ENCODE measurements around the gene ZNF714.
A peak's percentile ranks its signal among the peaks of the same experiment; 100 is the strongest.
"Not testable (repeated sequence)": the region's sequence is repeated elsewhere in the genome, so short reads cannot be mapped to it uniquely, and the experiment has no call there.

The ZNF714 gene

DNA sequence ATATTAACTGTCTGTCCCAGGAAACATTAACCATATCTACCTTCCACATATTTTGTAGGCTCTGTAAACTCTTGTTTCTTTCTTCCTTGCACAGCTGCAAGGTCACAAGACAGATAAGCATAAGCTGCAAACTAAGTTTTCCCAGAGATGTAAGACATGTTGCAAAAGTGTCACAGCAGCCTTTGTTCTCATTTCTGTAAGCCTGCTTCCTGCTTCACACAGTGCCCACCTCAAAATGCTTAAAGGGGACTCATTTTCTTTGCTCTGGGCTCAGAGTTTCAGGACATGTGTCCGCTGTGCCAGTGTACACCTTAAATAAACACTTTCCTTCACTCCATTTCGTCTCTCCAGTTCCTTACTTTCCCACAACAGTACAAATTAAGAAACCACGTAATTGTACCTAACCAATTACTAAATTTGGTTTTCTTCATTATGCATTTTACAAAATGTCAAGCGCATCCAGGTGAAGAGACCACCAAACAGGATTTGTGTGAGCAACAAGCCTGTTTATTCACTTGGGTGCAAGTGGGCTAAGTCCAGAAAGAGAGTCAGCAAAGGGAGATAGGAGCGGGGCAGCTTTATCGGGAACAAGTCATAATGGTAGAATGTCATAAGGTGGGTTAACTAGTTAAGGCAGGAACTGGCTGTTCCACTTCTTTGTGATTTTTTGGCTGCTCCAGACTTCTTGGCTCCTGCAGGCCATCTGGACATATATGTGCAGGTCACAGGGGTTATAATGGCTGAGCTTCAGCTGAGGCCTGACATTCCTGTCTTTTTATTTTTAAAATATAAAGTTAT lies 47.1 kb downstream of the ZNF714 start:
- Histone ChIP-seq H3K36me3 (ENCODE audit: control insufficient read depth, insufficient read depth, low read length) (no peaks in the 10 kb centered on the region), H3K4me1 (ENCODE audit: control insufficient read depth, insufficient read depth, low read length, poor library complexity, severe bottlenecking) (no peaks in the 10 kb centered on the region), H3K27ac (ENCODE audit: insufficient read depth, low read length, poor library complexity, severe bottlenecking) (no peak overlapping the region), H3K9me3 (ENCODE audit: control insufficient read depth, low read length) (no peaks in the 10 kb centered on the region), H3K4me3 (ENCODE audit: insufficient read depth, low read depth, low read length, poor library complexity, severe bottlenecking) (no peak overlapping the region), H3K27me3 (replicated peaks; ENCODE audit: control insufficient read depth, insufficient read depth, low read length, poor library complexity, severe bottlenecking) (no peaks in the 10 kb centered on the region)
- no peak for DNase-seq

DNA sequence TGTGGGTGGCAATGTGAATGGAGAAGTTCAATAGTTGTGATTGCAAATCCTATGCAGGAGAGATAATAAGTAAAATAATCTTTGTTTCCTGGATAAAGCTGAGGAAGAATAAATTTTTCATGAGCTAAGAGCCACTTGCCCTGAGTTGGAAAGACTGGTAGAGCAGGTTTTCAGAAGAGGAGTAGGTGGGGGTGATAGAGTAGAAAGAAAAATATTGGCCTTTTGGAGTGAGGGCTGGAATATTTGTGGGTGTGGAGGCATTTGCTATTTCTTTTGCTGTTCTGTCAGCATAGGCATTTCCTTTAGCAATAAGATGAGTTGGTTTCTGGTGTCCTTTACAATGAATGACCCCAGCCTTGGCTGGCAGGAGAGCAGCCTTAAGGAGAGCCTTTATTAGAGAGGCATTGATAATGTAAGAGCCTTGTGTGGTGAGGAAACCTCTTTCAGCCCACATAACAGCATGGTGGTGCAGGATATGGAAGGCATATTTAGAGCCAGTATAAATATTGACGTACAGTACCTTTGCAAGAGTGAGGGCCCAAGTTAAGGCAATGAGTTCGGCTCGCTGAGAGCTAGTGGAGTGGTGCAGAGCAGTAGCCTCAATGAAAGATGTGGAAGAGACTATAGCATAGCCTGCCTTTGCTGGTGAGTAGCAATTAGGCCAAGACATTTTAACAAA lies 48.2 kb downstream of the ZNF714 start:
- no peak for DNase-seq
- Histone ChIP-seq H3K4me3 (ENCODE audit: insufficient read depth, low read depth, low read length, poor library complexity, severe bottlenecking) (no peak overlapping the region), H3K27ac (ENCODE audit: insufficient read depth, low read length, poor library complexity, severe bottlenecking) (no peak overlapping the region), H3K4me1 (ENCODE audit: control insufficient read depth, insufficient read depth, low read length, poor library complexity, severe bottlenecking) (no peaks in the 10 kb centered on the region), H3K9me3 (ENCODE audit: control insufficient read depth, low read length) (no peaks in the 10 kb centered on the region), H3K36me3 (ENCODE audit: control insufficient read depth, insufficient read depth, low read length) (no peaks in the 10 kb centered on the region), H3K27me3 (replicated peaks; ENCODE audit: control insufficient read depth, insufficient read depth, low read length, poor library complexity, severe bottlenecking) (no peaks in the 10 kb centered on the region)

DNA sequence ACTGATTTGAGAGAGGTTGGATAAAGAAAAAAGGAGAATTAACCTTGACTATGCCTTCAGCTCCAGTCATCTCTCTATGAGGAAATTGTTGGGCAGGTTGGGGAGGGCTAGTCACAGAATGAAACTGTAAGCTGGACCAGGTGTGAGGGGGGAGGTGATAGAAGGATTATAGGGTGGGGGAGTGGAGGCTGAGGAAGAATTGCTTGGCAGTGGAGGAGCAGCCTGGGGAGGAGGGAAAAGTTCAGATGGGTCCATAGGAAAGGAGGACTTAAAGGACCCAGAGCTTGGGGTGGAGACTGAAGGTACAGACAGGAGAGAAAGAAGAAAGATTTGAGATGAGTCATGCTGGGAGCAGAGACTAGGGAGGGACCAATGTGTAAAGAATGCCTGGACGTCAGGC lies 51.6 kb downstream of the ZNF714 start:
- Histone ChIP-seq H3K4me3 (ENCODE audit: insufficient read depth, low read depth, low read length, poor library complexity, severe bottlenecking) (no peak overlapping the region), H3K36me3 (ENCODE audit: control insufficient read depth, insufficient read depth, low read length) (no peaks in the 10 kb centered on the region), H3K27ac (ENCODE audit: insufficient read depth, low read length, poor library complexity, severe bottlenecking) (no peak overlapping the region), H3K27me3 (replicated peaks; ENCODE audit: control insufficient read depth, insufficient read depth, low read length, poor library complexity, severe bottlenecking) (no peaks in the 10 kb centered on the region), H3K9me3 (ENCODE audit: control insufficient read depth, low read length) (no peaks in the 10 kb centered on the region), H3K4me1 (ENCODE audit: control insufficient read depth, insufficient read depth, low read length, poor library complexity, severe bottlenecking) (no peaks in the 10 kb centered on the region)
- no peak for DNase-seq

DNA sequence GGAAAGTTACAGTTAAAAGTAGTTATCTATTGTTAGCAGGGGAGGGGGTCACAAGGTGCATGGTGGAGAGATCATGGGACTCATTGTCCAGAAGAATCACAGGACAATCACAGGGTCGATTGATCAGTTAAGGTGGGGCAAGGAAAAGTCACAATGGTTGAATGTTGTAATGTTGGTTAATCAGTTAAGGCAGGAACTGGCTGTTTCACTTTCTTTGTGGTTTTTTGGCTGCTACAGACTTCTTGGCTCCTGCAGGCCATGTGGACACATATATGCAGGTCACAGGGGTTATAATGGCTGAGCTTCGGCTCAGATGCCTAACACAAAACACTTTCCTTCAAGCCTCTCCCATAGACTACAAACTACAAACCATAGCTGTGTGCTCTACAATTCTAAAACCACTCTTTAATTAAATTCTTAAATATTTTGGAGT lies 52.9 kb downstream of the ZNF714 start:
- DNase-seq = no peak

DNA sequence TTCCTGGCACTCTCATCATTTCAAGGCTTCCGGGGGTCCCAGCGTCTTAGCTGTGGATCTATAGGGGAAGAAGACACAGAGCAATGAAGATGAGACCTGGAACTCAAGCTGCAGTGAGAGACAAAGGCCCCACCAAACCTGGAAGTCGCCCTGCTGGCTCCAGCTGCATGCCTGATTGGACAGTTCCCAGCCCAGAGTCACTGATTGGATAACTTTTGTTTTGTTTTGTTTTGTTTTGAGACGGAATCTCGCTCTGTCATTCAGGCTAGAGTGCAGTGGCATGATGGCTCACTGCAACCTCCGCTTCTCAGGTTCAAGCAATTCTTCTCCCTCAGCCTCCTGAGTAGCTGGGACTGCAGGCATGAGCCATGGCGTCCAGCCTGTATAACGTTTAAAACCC lies 53.4 kb downstream of the ZNF714 start:
- no peak overlapping the region for H3K4me3 ChIP-seq (ENCODE audit: insufficient read depth, low read depth, low read length, poor library complexity, severe bottlenecking)
- no peaks in the 10 kb centered on the region for H3K36me3 ChIP-seq (ENCODE audit: control insufficient read depth, insufficient read depth, low read length)
- H3K27ac ChIP-seq (ENCODE audit: insufficient read depth, low read length, poor library complexity, severe bottlenecking) = no peak overlapping the region
- no peak for DNase-seq
- no peaks in the 10 kb centered on the region for H3K4me1 ChIP-seq (ENCODE audit: control insufficient read depth, insufficient read depth, low read length, poor library complexity, severe bottlenecking)
- no peaks in the 10 kb centered on the region for H3K9me3 ChIP-seq (ENCODE audit: control insufficient read depth, low read length)
- no peaks in the 10 kb centered on the region for H3K27me3 ChIP-seq (replicated peaks; ENCODE audit: control insufficient read depth, insufficient read depth, low read length, poor library complexity, severe bottlenecking)

More for the DNA sequence above, 52.9 kb downstream of the ZNF714 start:
- H3K9me3 ChIP-seq (ENCODE audit: control insufficient read depth, low read length) = no peaks in the 10 kb centered on the region
- H3K36me3 ChIP-seq (ENCODE audit: control insufficient read depth, insufficient read depth, low read length) = no peaks in the 10 kb centered on the region
- H3K4me3 ChIP-seq (ENCODE audit: insufficient read depth, low read depth, low read length, poor library complexity, severe bottlenecking) = no peak overlapping the region
- no peak overlapping the region for H3K27ac ChIP-seq (ENCODE audit: insufficient read depth, low read length, poor library complexity, severe bottlenecking)
- no peaks in the 10 kb centered on the region for H3K4me1 ChIP-seq (ENCODE audit: control insufficient read depth, insufficient read depth, low read length, poor library complexity, severe bottlenecking)
- H3K27me3 ChIP-seq (replicated peaks; ENCODE audit: control insufficient read depth, insufficient read depth, low read length, poor library complexity, severe bottlenecking) = no peaks in the 10 kb centered on the region

DNA sequence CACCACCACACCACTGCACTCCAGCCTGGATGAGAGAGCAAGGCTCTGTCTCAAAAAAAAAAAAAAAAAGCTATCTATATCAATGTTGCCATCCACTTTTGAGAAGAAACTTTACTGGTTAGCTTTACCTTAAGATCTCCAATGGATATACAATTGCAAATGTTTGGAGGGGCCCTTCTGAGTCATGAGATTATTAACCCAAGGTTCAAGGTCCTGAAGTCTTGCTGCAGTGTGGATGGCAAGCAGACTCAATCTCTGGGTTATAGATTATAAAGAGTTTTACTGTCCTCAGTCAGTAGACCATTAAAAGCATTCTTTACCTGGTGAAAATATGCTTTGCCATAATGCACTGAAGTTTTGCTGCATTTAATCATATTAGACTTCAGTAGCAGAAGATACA lies 56.1 kb downstream of the ZNF714 start:
- Histone ChIP-seq H3K4me3 (ENCODE audit: insufficient read depth, low read depth, low read length, poor library complexity, severe bottlenecking) (no peak overlapping the region), H3K27me3 (replicated peaks; ENCODE audit: control insufficient read depth, insufficient read depth, low read length, poor library complexity, severe bottlenecking) (no peaks in the 10 kb centered on the region), H3K9me3 (ENCODE audit: control insufficient read depth, low read length) (no peaks in the 10 kb centered on the region), H3K4me1 (ENCODE audit: control insufficient read depth, insufficient read depth, low read length, poor library complexity, severe bottlenecking) (peaks cover 8% of the 10 kb centered on the region), H3K27ac (ENCODE audit: insufficient read depth, low read length, poor library complexity, severe bottlenecking) (no peak overlapping the region), H3K36me3 (ENCODE audit: control insufficient read depth, insufficient read depth, low read length) (no peaks in the 10 kb centered on the region)
- DNase-seq = no peak

DNA sequence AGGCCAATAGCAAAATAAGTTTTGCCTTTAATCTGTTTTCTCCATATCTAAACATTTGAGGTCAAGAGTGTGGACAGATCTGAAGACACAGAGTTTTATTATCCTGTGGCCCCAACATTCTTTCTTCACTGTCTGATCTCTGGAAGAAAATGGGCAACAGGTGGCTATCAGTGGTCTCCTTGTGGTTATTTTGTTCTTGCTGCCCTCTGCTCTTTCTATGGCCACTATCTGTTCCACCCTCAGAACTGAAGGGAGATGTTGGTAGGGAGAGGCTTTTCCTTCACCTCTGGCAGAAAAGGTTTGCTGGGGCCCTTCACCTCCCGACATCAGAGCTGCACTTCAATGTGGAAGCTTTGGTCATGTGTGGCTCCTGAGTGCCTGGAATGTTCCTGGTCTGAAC lies 59.0 kb downstream of the ZNF714 start:
- H3K4me1 ChIP-seq (ENCODE audit: control insufficient read depth, insufficient read depth, low read length, poor library complexity, severe bottlenecking); H3K4me3 ChIP-seq (ENCODE audit: insufficient read depth, low read depth, low read length, poor library complexity, severe bottlenecking); H3K27ac ChIP-seq (ENCODE audit: insufficient read depth, low read length, poor library complexity, severe bottlenecking); H3K36me3 ChIP-seq (ENCODE audit: control insufficient read depth, insufficient read depth, low read length); DNase-seq; H3K9me3 ChIP-seq (ENCODE audit: control insufficient read depth, low read length); H3K27me3 ChIP-seq (replicated peaks; ENCODE audit: control insufficient read depth, insufficient read depth, low read length, poor library complexity, severe bottlenecking): not testable (repeated sequence)

DNA sequence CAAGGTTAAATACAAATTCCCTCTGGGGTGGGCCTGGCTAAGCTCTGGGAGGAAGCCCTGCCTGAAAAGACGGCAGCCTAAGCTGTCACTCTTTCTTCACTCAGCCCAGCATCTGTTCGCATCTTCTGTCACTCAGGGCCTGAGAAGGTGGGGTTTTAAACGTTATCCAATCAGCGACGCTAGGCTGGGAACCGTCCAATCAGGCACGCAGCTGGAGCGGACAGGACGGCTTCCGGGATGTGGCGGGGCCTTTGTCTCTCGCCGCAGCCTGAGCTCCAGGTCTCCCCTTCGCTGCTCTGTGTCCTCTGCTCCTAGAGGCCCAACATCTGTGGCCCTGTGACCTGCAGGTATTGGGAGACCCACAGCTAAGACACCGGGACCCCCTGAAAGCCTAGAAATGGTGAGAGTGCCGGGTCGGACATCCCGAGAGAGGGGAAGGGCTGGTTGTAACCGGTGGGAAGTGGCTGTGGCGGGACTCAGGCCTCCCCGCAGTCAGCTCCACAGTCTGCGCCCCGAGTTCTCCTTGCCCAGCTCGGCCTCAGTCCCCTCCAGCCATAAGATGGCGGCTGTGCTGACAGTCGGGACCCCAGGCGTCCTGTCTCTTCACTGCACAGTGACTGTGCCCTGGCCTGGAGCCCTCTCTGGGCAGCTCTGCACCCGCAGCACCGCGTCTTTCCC lies 59.9 kb downstream of the ZNF714 start, which contains the start of gene ZNF431:
TSS of gene ZNF431 (plus strand) at position 254 of the 678 bp plus-strand sequence. CDS start at position 398, 144 bp downstream.
- H3K4me3 ChIP-seq (ENCODE audit: insufficient read depth, low read depth, low read length, poor library complexity, severe bottlenecking) = peak within 1 kb of the TSS; percentile 92
- H3K27ac ChIP-seq (ENCODE audit: insufficient read depth, low read length, poor library complexity, severe bottlenecking) = peak within 1 kb of the TSS; percentile 82
- H3K36me3 ChIP-seq (ENCODE audit: control insufficient read depth, insufficient read depth, low read length) = peaks cover 6% of the 10 kb centered on the region
- H3K9me3 ChIP-seq (ENCODE audit: control insufficient read depth, low read length) = no peaks in the 10 kb centered on the region
- H3K27me3 ChIP-seq (replicated peaks; ENCODE audit: control insufficient read depth, insufficient read depth, low read length, poor library complexity, severe bottlenecking) = no peaks in the 10 kb centered on the region
- DNase-seq = peak; percentile 76 to 85 (median 85)
- peaks cover 8% of the 10 kb centered on the region for H3K4me1 ChIP-seq (ENCODE audit: control insufficient read depth, insufficient read depth, low read length, poor library complexity, severe bottlenecking)

DNA sequence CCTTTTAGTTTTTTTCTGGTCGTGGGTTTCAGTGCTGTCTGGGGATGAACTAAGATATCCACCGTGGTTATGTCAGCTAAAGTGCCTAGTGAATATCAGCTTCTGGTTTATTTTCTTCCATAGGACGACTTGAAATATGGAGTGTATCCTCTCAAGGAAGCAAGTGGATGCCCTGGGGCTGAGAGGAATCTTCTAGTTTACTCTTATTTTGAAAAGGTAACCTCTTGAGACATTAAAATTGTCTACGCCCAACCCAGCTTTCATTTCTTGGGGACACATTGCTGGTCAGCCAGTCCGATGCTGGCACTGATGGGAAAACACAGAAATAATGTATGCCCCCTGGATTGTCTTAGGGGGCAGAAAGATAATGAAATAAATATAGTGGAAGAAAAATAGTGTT lies 61.4 kb downstream of the ZNF714 start:
- Histone ChIP-seq H3K4me1 (ENCODE audit: control insufficient read depth, insufficient read depth, low read length, poor library complexity, severe bottlenecking) (peaks cover 8% of the 10 kb centered on the region), H3K36me3 (ENCODE audit: control insufficient read depth, insufficient read depth, low read length) (peaks cover 6% of the 10 kb centered on the region), H3K9me3 (ENCODE audit: control insufficient read depth, low read length) (no peaks in the 10 kb centered on the region), H3K27ac (ENCODE audit: insufficient read depth, low read length, poor library complexity, severe bottlenecking) (no peak overlapping the region), H3K4me3 (ENCODE audit: insufficient read depth, low read depth, low read length, poor library complexity, severe bottlenecking) (no peak overlapping the region), H3K27me3 (replicated peaks; ENCODE audit: control insufficient read depth, insufficient read depth, low read length, poor library complexity, severe bottlenecking) (no peaks in the 10 kb centered on the region)
- DNase-seq = no peak

DNA sequence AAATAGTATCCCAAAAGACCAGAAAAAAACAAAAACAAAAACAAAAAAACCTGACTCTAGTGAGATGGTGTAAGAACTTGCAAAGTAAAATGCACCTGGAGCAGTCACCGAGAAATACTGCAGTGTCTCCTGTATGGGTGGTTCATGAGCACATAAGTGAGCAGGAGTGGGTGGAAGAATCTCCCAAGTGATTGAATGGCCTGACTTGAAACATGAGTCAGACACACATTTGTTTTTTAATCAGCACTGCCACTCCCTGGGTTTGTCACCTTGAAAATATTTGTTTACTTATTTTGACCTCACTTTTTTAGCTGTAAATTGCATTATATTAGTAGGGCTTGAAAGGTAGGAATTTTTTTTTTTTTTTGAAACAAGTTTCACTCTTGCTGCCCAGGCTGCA lies 61.9 kb downstream of the ZNF714 start:
- Histone ChIP-seq H3K36me3 (ENCODE audit: control insufficient read depth, insufficient read depth, low read length) (peaks cover 6% of the 10 kb centered on the region), H3K9me3 (ENCODE audit: control insufficient read depth, low read length) (no peaks in the 10 kb centered on the region), H3K4me1 (ENCODE audit: control insufficient read depth, insufficient read depth, low read length, poor library complexity, severe bottlenecking) (peaks cover 8% of the 10 kb centered on the region), H3K27ac (ENCODE audit: insufficient read depth, low read length, poor library complexity, severe bottlenecking) (no peak overlapping the region), H3K27me3 (replicated peaks; ENCODE audit: control insufficient read depth, insufficient read depth, low read length, poor library complexity, severe bottlenecking) (no peaks in the 10 kb centered on the region), H3K4me3 (ENCODE audit: insufficient read depth, low read depth, low read length, poor library complexity, severe bottlenecking) (no peak overlapping the region)
- no peak for DNase-seq
